GM21786 (cell line): ENCODE results near the gene INF2.
"Not testable (repeated sequence)": the region's sequence is repeated elsewhere in the genome, so short reads cannot be mapped to it uniquely, and the experiment has no call there.

ENCODE experiments used
- ATAC-seq: cut with Tn5 transposase; IDR thresholded peaks from one replicate; pipeline ENCODE4 v1.9.1; 2021; ENCODE audit not compliant: unreplicated experiment

Gene INF2

DNA sequence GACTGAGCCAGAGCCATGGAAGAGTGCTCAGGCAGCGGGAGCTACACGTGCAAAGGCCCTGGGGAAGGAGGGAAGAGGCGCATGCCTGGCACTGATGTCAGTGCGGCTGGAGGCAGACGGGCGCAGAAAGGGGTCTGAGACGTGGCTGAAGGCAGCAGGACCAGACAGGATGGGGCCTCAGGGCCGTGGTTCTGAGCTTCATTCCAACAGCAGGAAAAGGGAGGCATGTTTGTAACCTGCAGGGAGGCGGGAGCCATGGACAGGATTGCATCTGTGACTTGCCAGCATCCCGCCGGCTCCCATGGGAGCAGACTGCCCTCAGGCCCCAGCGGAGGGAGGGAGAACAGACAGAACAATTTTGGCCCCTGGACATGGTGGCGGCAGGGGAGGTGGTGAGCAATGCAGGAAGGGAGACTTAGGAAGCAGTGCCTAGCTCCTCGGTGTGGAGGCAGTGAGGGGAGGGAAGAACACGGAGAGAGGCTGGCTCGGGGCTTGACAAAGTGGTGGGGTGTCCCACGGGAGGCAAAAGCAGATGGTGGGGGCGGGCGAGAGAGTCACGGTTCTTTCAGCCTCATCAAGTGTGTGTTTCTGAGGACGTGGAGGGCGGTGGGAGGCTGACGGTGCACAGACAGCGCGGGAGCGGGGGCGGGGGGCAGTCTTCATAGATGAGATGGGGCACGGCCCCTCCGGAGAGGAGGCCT is 33.3 kb upstream of the INF2 start:
- no peak for ATAC-seq

DNA sequence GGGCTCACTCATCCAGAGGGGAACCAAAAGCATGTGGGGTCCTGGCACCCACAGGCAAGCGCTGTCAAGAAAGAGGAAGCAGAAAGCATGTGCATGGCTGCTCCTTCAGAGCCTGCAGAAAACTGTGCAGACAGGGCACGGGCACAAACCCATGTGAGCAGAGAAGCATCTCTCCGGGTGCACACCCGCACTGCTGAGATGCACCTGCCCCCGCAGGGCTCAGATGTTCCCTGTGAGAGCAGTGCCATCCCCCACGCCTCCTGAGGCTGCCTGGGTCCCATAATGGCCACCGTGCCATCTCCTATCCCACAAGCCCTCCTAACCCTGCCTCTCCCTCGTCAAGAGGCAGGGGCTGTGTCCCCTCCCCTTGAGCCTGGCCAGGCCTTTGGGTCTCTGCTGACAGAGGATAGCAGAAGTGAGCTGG is 32.3 kb upstream of the INF2 start:
- ATAC-seq, result no peak

DNA sequence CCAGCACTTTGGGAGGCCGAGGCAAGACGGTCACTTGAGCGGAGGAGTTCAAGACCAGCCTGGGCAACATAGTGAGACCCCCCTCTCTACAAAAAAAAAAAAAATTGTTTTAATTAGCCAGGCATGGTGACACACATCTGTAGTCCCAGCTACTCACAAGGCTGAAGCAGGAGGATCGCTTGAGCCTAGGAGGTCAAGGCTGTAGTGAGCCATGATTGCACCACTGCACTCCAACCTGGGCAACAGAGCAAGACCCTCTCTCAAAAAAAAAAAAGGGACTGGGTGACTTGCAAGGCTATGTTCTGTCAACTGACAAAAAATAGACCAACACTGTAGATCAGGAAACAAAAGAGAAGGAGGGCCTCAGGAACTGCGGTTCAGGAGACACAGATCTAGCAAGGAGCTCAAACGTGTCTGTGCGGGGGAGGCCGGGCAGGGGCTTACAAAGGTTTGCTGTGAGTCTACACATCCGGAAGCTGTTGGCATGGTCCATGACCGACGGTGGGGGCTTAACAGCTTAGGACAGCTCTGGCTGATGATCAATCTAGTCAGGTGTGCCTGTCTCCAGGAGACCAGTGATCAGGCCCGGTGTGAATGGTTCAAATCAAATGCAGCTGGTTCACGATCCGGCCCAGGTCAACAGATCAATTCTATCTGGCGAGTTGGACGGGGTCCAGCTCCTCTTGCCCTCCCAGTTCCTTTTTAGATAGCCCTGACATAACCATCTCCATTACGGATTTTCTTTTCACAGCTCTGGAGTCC is 31.7 kb upstream of the INF2 start:
- peak; percentile 40 for ATAC-seq

DNA sequence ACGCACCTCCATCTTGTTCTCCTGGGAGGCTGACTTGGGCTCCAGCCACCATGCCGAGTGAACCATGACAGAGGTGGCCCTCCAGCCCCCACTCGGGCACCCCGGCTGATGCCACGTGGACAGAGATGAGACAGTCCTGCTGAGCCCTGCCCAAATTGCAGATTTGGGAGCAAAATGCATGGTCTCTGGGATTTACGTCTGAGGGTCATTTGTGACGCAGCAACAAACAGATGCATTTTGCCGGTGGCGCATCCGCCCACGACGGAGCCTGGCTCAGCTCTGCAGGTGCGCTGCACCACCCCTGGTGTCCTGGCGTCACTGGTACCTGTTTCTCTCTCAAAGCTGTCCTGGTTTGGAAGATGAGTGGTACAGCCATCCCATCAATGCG is 31.1 kb upstream of the INF2 start:
- no peak for ATAC-seq

DNA sequence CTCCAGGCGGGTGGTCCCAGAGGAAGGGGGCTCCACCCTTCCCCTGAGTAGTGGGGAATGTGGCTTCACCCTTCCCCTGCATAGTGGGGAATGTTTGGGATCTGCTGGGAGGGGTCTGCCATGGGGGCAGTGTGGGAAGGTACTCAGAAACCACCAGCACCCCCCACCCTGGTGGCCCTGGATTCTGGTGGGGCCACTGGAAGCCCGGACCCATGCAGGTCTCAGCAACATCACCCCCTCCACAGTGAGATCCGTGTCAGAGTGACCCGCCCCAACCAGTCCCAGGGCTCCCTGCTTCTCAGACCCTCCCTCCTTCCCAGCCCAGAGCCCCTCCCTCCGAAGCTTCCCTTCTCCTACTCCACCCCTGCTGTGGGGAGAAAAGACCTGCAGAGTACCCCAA is 30.3 kb upstream of the INF2 start:
- no peak for ATAC-seq

DNA sequence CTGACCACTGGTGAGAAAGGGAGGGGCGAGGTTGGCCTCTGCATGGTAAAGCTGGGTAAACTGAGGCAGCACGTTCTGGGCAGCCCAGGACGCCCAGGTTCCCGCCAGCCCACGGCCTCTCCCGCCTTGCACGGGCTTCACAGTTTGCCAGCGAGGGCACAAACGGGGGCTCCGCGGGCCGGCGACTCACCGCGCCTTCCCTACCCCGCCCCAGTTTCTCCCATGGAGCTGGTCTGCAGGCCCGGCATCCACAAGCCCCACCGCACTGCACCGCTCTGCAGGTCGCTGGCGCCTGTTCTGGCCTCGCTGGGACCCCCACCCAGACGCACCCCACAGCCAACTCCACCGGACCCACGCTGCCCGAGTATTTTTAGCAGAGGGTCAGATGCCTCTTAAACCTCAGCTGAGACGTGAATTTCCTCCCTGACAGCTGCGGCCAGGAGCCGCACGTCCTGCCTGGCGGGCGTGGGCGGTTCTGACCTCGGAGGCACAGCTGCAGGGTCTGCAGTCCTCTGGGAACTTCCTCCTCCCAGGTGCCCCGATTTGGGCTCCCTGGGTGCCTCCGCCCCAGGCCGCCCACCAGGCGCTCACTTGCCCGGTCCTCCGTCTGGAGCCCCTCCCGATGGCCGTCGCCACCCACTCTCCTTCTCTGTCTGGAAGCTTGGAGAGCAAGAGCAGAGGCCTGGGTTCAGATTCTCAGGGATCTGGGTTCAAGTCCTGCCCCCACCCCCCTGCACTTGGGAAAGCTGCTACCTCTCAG is 29.5 kb upstream of the INF2 start:
- ATAC-seq, result no peak

DNA sequence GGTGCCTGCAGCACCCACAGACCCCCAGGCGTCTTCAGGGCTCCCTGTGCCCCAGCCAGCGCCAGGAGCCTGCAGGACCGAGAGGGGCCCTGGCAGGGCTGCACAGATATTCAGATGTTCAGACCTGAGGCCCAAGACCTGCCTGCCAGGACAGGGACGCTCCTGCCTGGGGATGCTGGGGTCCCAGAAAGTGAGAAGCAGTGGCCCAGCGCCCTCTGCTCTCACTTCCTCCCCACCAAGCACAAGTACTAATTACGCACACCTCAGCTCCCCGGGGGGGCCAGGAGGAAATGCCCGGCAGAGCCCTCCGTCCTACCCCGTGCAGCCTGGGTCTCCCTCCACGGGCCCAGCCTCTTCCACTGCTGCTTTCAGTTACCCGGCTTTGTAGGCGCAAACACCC is 28.8 kb upstream of the INF2 start:
- peak; percentile 49 for ATAC-seq

DNA sequence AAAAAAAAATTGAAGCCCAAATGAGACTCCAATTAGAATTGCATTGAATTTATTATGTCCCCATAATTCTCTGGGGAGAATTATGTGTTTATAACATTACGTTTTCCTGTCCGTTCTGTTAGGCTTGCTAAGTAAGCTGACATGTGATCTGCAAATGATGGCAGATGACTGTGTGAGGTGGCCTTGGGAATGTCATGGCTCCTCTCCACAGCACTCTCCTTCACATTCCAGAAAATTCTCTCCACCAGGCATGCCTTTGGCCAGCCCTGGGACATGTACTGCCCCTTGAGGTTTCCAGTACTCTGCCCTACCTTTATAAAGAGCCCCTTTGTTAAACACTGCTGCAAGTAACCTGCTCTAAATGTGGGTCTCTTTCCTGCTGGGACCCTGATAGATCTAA is 28.3 kb upstream of the INF2 start:
- no peak for ATAC-seq

DNA sequence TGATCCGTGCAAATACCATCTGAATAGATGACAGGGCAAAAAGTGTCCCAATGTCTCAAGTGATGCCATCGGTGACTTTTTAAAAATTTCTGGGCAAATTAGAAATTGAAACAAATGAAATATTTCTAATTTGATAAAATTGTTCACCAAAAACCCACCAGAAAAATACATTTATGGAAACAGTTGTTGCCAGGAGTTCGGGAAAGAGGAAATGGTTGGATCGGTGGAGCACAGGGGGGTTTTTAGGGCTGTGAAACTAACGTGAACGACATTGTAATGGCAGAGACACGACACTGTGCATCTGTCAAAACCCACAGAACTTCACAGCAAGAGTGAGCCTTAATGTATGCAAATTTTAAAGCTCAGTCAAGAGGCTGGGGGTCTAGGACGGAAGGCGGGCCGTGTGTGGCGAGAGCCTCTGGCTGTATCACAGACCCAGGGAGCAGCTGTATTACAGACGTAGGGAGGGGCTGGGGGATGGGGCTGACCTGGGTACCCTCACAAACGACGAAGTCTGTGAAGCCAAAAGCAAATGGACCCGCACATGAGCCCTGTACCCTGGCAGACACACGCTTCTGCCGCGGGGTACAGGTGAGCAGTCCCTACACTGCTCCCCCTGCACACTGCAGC is 27.8 kb upstream of the INF2 start:
- not testable (repeated sequence) for ATAC-seq

DNA sequence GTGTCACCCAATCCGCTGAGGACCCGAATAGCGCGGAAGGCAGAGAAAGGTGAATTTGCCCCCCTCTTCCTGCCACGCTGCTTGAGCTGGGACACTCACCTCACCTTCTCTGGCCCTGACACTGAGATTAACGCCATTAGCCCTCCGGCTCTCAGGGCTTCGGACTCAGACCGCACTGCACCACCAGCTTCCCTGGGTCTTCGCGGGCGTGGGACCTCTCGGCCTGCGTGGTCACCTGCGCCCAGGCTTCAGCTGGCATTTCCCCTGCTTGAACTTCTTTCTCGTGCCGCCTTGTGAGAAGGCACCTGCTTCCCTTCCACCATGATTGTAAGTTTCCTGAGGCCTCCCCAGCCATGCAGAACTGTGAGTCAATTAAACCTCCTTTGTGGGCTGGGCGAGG is 26.9 kb upstream of the INF2 start:
- not testable (repeated sequence) for ATAC-seq

DNA sequence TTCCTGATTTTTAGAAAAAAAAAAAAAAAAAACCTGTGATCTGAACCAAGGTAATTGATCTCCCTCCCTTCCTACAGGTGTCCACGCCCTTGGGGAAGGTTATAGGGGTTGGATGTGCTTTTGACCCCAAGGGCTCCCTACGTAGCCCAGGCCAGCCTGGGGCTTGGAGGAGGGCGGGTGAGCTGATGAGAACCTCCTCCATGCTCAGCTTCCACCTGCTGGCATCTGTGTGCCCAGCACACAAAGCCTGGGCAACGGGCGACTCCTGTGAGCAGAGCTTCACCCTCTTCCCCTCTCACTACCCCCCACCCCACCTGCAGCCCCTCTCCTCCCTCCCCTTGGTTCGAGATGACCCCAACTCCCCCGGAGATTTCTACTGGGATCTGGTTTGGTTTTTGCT is 25.3 kb upstream of the INF2 start:
- ATAC-seq, result no peak

DNA sequence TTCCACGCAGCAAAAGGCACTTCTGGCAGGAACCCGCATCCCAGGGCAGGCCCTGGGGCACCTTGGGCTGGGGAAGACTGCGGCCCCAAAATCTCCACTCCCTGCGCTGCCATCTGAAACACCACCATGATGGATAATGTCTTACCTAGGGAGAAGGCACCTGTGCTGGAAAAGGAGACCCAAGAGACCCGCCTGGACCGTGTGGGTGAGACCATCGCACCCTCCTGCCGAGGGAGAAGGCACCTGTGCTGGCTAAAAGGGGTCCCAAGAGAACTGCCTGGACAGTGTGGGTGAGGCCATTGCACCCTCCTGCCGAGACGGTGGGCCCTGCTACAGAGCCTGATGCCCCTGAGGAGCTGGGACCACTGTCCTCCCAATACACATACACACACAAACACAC is 24.8 kb upstream of the INF2 start:
- ATAC-seq, result no peak

DNA sequence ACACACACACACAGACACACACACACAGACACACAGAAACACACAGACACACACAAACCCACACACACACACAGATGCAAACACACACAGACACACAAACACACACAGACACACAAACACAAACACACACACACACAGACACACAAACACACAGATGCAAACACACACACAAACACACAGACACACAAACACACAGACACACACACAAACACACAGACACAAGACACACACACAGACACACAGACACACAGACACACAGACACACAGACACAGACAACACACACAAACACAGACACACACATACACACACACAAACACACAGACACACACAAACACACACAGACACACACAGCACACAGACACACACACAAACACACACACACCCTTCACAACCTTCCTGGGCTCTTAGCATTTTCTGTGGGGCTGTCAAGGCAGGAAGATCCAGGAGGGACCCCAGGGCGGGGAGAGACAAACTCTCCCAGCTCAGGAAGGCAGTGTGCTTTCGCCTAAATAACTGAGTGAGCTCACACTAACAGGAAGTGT is 24.2 kb upstream of the INF2 start:
- ATAC-seq, result no peak

DNA sequence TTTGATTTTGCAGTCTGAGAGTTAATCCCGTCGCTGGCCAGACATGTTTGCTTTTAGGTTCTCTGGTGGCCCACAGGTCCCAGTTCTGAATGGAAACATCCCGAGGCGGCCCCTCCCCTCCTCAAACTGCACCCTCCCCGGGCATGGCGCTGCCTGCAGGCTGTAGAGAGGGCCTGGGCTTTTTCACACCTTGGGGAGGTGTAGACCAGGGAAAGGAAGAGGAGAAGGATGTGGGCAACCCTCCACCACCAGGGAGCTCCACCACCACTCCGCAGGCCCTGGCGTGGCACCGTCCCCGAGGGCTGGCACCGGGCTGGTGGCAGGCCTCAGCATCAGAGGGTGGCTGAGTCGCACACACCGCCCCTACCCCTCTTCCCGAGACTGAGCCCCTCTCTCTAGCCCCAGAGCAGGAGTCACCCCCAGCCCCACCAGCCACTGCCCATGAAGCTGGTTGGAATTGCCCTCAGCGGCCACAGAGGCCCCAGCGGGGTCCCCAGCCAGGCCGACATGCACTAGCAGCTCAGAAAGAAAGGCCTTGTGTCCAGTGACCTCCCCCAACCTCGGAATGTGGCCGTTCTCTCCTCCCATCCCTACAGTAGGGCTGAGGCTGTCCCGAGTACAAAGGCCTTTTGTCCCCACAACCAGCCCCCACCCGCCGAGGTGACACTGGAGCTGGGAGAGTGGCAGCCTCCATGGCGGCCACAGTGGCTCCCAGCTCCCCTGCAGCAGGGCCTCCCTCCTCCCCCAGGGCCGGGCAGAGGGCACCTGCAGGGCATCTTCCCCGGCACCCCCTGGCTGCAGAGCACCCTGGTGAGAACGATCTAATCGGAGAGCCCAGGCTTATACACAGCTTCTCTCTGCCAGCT is 23.5 kb upstream of the INF2 start:
- ATAC-seq, result no peak

DNA sequence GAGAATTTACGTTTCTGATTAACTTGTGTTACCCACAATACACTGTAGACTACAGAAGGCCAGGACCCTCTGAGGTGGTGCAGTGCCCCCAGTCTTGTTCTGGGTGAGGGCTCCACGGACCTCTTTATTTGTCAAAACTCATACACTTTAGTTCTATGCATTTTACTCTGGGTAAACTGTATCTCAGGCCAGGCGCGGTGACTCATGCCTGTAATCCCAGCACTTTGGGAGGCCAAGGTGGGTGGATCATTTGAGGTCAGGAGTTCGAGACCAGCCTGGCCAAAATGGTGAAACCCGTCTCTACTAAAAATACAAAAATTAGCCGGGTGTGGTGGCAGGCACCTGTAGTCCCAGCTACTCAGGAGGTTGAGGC is 22.9 kb upstream of the INF2 start:
- ATAC-seq, result not testable (repeated sequence)

DNA sequence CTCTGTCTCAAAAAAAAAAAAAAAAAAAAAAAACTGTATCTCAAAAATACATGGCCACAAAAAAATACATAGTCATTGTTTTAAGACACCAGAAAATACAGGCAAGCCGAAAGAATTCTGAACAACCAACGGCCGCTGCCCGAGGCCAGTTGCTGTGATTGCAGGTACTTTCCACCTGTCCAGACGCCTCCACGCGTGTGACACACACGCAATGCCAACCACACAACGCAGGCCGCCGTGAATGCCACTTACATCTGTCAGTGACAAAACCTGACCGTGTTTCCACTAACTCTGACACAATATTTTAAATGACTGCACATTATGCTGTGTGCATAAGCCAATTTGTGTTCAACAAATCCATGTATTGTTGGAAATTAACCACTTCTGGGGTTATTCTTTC is 22.4 kb upstream of the INF2 start:
- ATAC-seq, result no peak

DNA sequence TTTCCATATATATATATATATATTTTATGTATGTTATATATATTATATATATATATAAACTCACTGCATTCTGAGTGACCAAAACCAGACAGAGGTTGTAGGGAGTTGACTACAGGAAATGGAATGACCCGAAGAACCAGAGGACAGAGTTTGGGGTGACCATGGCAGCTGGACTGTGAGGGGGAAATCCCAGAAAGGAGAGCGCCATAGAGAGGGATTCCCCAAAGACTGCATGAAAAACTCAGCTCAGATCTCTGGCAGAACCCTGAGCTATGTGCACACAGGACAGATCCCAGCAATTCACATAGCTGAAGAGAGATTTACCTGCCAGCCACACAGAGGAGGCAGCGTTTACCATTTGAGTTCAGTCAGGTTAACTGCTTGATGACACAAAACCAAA is 19.7 kb upstream of the INF2 start:
- no peak for ATAC-seq

DNA sequence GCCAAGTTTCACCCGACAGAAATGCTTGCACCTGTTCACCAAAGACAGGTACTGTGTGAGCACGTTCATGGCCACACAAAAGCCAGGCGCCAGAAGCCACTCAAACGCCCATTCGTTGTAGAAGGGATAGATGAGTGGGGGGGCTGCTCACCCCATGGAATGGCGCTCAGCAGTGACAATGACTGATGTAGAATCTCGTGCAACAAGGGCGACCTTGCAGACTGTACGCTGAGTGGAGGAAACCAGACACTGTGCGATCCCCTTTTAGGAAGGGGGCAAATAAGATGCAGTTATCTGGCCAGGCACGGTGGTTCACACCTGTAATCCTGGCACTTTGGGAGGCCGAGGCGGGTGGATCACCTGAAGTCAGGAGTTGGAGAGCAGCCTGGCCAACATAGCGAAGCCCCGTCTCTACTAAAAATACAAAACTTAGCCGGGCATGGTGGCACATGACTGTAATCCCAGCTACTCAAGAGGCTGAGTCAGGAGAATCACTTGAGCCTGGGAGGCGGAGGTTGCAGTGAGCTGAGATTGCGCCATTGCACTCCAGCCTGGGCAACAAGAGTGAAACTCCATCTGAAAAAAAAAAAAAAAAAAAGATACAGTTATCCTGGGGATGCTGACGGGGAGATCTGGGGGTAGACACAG is 18.0 kb upstream of the INF2 start:
- not testable (repeated sequence) for ATAC-seq

DNA sequence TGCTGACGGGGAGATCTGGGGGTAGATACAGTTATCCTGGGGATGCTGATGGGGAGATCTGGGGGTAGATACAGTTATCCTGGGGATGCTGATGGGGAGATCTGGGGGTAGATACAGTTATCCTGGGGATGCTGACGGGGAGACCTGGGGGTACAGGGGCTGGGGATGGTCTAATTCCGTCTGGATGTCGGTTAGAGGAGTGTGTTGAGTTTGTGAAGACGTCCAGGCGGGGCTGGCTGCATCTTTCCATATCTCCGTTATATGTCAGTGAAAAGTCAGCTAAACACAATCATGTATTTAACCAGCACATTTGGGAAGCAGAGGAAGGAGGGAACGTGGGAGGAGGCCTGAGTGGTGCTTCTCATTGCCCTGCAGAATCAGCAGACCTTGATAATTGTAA is 17.3 kb upstream of the INF2 start:
- ATAC-seq, result not testable (repeated sequence)

DNA sequence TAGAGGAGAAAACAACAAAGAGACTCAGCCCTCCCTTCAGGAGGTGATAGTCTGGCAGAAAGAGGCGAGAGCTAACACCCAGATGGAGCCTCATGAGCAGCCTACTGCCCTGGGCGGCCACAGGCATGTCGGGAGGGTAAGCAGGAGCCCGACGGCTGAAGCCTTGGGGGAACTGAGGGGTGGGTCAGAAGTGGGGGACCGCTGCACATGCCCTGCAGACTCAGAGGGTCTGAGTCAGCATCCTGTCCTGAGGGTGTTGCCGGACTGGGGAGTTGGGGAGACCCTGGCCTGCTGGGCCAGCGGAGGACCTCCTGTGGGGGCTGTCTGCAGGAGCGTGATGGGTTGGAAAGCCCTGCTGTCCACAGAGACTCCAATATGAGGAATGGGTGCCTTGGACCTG is 15.9 kb upstream of the INF2 start:
- ATAC-seq, result no peak
